CD4-positive, alpha-beta T cell treated with Interferon alpha-2 for 1 hour (primary cell): Measurements from ENCODE around the gene DOCK2.
A peak's percentile ranks its signal among the peaks of the same experiment; 100 is the strongest.
"Not testable (repeated sequence)": the region's sequence is repeated elsewhere in the genome, so short reads cannot be mapped to it uniquely, and the experiment has no call there.

Experiments used
- DNase-seq, 2 donors: peaks; one replicate each; pipeline ENCODE4 v3.0.0-alpha.2; 2020 to 2022

Gene DOCK2

DNA sequence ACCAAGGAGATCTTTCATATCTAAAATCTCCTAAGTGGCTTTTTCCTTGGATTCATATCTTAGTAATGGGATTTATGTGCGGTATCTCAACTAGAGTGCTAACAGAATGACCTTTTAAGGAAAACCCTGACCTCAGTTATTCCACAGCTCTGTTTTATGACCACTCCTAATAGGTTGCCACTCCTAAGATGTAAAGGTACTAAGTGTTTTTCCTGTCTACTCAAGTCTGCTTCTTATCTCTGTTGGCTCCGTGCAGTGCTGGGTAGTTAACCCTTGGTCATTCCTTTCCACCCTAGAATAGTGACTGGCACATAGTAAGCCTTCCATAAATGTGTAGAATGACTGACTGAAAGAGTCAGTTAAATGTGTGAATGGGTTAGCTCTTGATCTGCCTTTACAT lies 161.4 kb downstream of the DOCK2 start:
- no peak for DNase-seq

DNA sequence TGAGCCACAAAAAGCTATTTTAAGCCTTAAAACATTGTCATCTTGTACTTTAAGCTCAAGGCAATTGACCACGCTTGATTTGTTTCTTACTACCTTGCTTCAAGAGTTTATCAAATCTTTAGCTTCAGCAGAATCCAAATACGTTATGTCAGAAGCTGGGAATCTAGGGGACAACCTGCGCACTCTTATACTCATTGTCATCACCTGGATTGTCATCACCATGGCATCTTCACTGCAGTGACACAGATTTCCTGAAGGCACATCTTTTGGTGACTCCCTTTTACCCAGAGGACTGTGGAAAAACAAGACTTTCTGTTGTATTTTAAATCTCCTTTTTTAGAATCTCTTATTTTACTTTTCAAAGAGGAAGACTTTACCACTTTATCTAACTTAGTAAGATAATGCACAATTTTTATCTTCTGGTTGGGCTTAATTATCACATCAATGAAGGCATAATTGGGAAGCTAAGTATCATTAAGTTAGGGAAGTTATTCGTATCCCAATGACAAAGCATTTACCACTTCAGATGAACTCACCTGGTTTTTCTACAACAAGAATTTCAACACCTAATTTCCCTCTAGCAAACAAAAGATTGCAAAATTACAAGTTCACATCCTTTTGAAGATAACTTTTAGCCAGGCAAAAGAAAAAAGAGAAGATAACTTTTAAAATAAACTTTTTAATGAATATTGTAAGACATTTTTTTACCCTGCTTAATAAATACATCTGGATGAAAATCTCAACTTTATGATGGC lies 162.0 kb downstream of the DOCK2 start:
- DNase-seq: no peak

GRCh38 chr5:169801324-169801777 lies 164.3 kb downstream of the DOCK2 start:
- no peak for DNase-seq

GRCh38 chr5:169801781-169802180 lies 164.7 kb downstream of the DOCK2 start:
- DNase-seq: no peak

- peak in 1 of 2 donors; percentile 6 for DNase-seq
These were observed 166.3 kb downstream of the DOCK2 start for GRCh38 chr5:169803077-169803981.

GRCh38 chr5:169804861-169805260 lies 167.8 kb downstream of the DOCK2 start:
- DNase-seq: no peak

DNA sequence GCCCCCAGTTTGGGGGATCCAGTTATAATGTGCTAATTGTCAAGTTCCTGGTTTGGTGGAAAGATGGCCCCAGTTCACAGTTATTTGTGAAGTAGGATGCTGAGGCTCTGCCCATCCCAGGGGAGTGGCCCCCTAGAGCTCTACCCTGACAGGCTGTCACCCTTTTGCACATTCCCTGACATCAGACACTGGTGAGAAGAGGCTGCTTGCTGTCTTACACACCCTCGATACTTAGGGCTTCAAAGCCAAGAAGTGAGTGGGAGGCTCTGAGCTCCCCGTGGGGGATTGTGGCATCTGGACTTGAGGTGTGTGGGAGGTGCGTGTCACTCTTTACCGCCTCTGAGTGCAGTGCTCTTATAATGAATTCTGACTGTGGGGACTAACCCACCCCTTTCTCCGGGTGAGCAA lies 168.5 kb downstream of the DOCK2 start:
- DNase-seq: peak in 1 of 2 donors; percentile 8

DNA sequence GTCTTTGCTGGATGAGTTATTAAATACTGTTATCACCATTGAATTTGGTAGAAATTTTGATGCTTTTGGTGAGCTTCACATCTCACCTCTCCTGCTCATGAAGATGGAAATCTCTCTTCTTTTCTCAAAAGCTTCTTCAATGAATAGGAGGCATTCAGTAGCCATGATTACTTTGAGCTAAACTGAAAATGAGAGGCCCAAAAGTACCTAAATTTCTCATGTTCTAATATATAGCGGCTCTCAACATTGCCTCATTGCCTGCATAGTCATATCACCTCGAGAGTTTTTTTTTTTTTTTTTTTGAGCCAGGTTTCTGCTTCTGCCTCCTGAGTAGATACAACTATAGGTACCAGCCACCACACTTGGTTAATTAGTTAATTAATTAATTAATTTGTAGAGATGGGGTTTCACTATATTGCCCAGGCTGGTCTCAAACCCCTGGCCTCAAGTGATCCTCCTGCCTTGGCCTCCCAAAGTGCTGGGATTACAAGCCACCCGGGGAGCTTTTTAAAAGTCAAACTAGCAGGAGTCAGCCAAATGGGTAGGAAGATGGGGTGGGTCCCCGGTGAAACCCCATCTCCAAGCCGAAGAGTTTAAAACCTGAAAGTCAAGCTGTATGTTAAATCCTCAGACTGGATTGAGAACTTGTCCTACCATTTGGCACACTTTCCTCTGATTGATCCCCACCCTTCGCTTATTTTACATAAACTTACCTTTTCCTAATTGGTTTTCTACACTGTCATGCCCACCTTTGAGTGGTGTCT lies 169.0 kb downstream of the DOCK2 start:
- DNase-seq: no peak

DNA sequence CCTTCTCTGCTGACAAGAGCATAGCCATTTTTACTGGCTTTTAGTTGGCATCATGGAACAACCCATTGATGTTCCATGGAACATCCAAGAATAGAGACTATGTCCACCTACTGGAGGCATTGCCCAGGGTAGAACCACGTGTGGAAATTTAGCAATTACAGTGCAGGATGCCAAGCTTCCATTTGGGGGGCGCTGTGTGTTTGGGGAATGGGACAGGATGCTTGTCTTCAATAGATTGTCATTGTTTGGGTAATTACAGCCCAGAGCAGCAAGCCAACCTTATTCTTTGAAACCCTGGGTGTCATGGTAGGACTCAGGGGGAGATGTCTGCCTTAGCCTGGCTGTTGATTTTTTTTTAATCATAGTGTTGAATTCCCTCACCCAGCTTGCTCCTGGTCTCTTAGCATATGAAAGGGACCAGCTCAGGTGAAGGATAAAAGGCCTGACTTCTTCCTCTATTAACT lies 171.1 kb downstream of the DOCK2 start:
- DNase-seq: no peak

GRCh38 chr5:169808880-169809279 lies 171.8 kb downstream of the DOCK2 start:
- not testable (repeated sequence) for DNase-seq

DNA sequence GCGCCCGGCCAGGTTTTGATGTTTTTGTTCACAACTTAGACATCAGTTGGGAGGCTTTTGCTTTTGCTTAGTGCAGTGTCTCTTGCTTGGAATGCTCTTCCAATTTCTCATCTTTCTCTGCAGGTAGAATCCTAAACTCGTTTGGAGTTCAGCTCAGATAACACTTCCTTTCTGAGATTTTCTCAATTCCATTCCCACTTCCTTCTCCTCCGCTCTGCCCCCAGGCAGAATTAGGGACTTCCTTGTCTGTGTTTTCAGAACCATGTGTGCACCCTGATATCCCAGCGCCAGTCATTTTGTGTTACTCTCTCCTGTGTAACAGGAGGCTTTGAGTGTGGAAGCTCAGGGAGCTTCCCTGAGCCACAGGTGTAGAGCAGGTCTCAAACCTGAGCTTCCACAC lies 172.2 kb downstream of the DOCK2 start:
- no peak for DNase-seq

DNA sequence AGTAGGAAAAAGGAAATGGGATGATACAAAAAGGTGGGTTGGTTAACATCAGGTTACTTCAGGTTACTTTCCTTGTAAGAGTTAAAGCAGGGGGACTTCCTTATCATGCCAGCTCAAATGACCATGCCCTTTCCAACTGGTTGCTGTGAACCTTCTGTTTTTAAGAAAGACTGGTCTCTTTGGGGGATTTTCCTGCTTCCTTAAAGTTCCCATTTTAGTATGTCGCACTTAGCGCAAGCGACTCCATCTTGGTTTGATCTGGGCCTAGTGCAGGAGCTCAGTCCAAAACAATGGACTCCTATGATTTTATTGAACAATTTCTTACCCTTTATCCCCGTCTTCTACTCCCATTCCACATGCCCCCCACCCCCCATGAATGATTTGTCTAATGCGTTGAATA lies 173.4 kb downstream of the DOCK2 start:
- DNase-seq: no peak

GRCh38 chr5:169811023-169811422 lies 173.9 kb downstream of the DOCK2 start:
- DNase-seq: no peak

- DNase-seq: no peak
These were observed 174.6 kb downstream of the DOCK2 start for GRCh38 chr5:169811680-169812079.

GRCh38 chr5:169812786-169813185 lies 175.7 kb downstream of the DOCK2 start:
- no peak for DNase-seq

DNA sequence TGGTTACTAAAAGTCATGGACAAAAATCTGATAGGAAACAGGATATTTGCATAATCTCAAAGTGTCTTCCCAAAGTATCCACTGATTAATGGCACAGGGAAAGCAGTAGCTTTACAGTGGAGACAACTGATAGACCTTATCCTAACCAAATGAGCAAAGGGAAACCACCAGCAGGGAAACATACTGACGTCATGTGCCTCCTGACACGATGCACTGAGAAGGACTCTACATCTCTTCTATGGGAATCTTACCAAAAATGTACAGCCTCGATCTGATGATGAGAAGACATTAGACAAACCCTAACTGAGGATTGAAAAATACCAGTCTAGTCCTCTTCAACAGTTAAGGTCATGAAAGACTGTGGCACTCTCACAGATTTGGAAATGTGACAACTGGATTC lies 177.0 kb downstream of the DOCK2 start:
- no peak for DNase-seq

DNA sequence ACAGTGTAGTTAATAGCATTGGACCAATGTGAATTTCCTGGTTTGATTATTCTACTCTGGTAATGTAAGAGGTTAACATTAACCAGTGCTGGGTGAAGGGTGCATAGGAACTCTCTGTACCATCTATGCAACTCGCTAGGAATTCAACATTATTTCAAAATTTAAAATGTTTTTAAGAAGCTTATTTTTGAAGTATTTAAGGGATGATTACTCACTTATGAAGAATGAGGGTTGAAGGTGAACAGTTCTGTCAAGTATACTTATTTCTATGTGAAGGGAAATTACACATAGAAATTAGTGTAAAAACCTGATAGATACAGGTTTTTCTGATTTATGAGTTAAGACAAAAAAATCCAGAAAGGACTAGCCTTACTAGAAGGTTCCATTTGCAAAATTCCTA lies 177.4 kb downstream of the DOCK2 start:
- DNase-seq: no peak

- no peak for DNase-seq
These were observed 180.0 kb downstream of the DOCK2 start for GRCh38 chr5:169817031-169817430.

GRCh38 chr5:169826618-169827017 lies 189.5 kb downstream of the DOCK2 start:
- no peak for DNase-seq

DNA sequence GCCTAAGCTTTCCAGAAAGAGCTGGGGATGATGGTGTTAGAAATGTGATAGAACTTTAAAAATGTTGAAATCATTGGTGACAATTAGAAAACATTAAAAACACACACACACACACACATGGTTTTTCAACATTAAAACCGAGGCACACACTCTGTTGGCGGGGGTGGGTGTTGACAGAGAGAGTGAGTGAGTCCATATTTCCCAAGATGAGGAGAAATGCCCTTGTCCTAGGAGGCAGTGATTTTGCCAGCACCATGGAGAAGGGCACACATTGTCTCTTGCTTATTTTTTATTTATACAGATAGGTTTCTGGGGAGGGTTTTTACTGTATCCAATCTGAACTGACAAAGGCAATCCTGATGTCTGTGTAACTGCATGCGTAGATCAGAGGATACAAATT lies 190.7 kb downstream of the DOCK2 start:
- DNase-seq: no peak

DNA sequence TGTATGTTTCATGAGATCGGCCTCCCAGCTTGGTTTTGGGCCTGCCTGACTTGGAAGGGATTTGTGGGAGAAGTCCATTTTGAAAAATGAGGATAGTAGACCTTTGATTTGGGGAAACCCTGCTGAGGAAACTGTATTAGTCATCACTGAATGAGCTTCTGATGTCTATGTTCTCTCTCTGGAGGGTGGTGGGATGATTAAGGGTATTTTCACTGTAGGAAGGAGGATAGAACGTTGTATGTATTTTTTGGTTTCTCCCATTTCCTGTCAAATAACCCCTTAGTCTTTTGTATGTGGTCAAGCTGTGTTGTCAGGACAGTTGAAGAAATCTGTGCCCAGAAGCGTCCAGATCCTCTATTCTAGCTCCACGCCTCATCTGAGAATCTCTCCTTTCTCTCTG lies 191.3 kb downstream of the DOCK2 start:
- DNase-seq: no peak

GRCh38 chr5:169831331-169831730 lies 194.3 kb downstream of the DOCK2 start:
- no peak for DNase-seq

- DNase-seq: no peak
These were observed 195.2 kb downstream of the DOCK2 start for GRCh38 chr5:169832304-169832703.
